ENCODE results near the gene ADORA2A.

- TF ChIP-seq CBX3 (IDR thresholded peaks at IDR 0.05; ENCODE audit: low read depth) (no peak), POLR2A (IDR thresholded peaks at IDR 0.05; ENCODE audit: borderline replicate concordance, extremely low read depth, insufficient read depth, insufficient read length) (no peak), CTCF (IDR thresholded peaks at IDR 0.05 in 2 of 3, conservative IDR thresholded peaks at IDR 0.05 in 1 of 3; ENCODE audit: borderline replicate concordance in 1 of 3, insufficient read depth in 1 of 3, low read depth in 2 of 3, low read length in 2 of 3) (no peak), ELF1 (IDR thresholded peaks at IDR 0.05; ENCODE audit: borderline replicate concordance, low read depth) (no peak), TCF7L2 (IDR thresholded peaks at IDR 0.05; ENCODE audit: borderline replicate concordance, extremely low read depth, insufficient read depth, insufficient read length) (no peak), POLR2AphosphoS5 (IDR thresholded peaks at IDR 0.05; ENCODE audit: low read depth, low read length) (no peak), REST (IDR thresholded peaks at IDR 0.05; ENCODE audit: low read depth) (no peak), FOSL1 (IDR thresholded peaks at IDR 0.05; ENCODE audit: low read depth) (no peak), ATF3 (IDR thresholded peaks at IDR 0.05) (no peak), ZBTB33 (IDR thresholded peaks at IDR 0.05; ENCODE audit: extremely low read depth, insufficient replicate concordance, low read length) (no peak), EZH2 (IDR thresholded peaks at IDR 0.05) (no peak), ZNF274 (IDR thresholded peaks at IDR 0.05; ENCODE audit: low read depth, low read length) (no peak), SP1 (IDR thresholded peaks at IDR 0.05; ENCODE audit: low read depth) (no peak)
Measured at GRCh38 chr22:24450610-24451009, 23.2 kb downstream of the ADORA2A start.
